Vein endothelial cell (primary cell): ENCODE data around the gene PITPNM2. TPM values are rescaled to one million over a fixed set of nuclear protein-coding genes. Genes with fewer than 3 reads are reported as not detected.

Experiments
- total RNA-seq: library from RNA; depleted of rRNA; stranded (reverse); fragments of >200 nt; gene quantifications from 2 replicates; pipeline ENCODE4 v1.2.3, GENCODE V29; 2012

PITPNM2 gene
- total RNA-seq = 8.8 and 11.2 TPM in 2 replicates

DNA sequence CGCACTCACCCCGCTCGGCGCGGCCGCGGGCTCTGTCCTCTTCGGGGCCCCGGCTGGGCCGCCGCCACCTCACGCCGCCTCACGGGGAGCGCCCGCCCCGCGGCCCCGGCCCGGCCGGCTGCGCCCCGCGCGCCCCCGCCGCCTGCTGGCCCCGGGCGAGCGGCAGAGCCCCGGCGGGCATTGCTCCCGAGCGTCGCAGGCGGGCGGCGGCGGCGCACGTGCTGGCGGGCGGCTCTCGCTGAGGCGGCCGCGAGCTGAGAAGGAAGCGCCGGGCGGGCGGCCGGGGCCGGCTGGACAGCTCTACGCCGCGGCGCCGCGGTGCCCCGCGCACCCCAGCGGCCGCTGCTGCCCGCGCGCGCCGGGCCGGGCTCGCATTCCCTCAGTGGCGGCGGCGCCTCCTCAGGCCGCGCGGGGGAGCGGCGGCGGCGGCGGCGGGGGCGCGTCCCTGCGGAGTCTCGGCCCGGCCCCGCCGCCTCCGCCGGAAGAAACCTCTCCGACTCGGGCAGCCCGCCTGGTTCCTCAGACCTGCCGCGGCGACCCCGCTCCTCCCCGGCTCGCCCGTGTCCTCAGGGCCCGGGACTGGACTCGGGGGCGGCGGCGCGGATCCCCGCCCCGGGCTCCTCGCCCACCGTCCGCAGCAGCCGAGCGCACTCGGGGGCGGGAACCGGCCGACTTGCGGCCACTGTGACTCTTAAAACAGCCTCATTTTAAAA, at the start of gene PITPNM2:
TSS of gene PITPNM2 (minus strand) at position 347 of the 713 bp plus-strand sequence. CDS start 116,500 bp downstream, outside the sequence.

Other genes with a start within 250 kb of the PITPNM2 start
- gene ABCB9, start 184.6 kb downstream of the PITPNM2 start, total RNA-seq = 16.1 and 19.3 TPM in 2 replicates
- 12.6 and 13.1 TPM in 2 replicates for gene OGFOD2, start 175.8 kb downstream of the PITPNM2 start, total RNA-seq
- 198 and 213 TPM in 2 replicates for gene ARL6IP4, start 170.4 kb downstream of the PITPNM2 start, total RNA-seq
- 30.7 and 48.3 TPM in 2 replicates for gene MPHOSPH9, start 82.1 kb upstream of the PITPNM2 start, total RNA-seq
- gene MTRFR, start 82.3 kb upstream of the PITPNM2 start, total RNA-seq = 7.8 and 11.1 TPM in 2 replicates
- 237 and 280 TPM in 2 replicates for gene CDK2AP1, start 120.8 kb upstream of the PITPNM2 start, total RNA-seq
- 30.7 and 41.7 TPM in 2 replicates for gene SBNO1, start 213.8 kb upstream of the PITPNM2 start, total RNA-seq
- gene KMT5A, start 233.0 kb upstream of the PITPNM2 start, total RNA-seq = 50.6 and 83.8 TPM in 2 replicates